ENCODE measurements around the gene SCIN.

The SCIN gene

DNA sequence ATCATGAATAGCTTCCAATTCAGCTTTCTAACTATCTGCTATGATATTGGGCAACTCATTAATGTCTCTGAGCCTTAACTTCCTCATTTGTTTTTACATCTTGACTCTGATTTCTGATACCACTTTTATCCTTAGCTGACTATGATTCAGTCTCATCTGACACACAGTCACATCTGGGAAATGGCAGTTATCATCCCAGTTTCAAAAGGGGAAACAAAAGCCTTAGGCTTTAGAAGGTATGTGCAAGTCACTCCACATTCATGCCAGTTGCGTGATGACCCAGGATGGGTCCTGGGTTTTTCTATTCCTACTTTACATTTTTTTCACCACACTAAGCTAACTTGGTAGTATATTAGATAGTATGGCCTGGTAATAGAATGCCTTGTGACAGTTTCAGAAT, 12.7 kb downstream of the SCIN start:
- Mint-ChIP-seq H3K4me1 (ENCODE audit: low read depth) (no peaks in the 10 kb centered on the region), H3K27ac (no peak overlapping the region), H3K9me3 (no peaks in the 10 kb centered on the region), H3K27me3 (peaks cover 31% of the 10 kb centered on the region), H3K4me3 (no peak overlapping the region), H3K36me3 (ENCODE audit: low read depth) (no peaks in the 10 kb centered on the region)

DNA sequence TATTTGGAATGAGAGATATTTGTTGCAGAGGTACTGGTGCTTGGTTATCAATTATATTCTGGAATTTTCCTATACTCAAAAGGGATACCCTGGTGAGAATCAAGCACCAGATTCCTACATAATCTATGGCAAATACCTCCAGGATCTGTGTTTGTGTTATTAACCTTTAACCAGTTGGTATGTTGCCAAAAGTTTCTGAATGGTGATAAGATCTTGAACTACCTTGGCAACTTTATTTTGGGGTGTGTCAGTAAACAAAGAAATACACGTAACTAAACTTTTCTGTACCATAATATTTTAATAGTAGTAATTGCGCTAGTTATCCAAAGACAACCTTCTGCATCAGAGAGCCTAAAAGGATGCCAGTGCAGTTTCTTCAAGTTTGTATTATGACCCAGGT, 13.4 kb downstream of the SCIN start:
- no peaks in the 10 kb centered on the region for H3K4me1 Mint-ChIP-seq (ENCODE audit: low read depth)
- no peaks in the 10 kb centered on the region for H3K9me3 Mint-ChIP-seq
- no peaks in the 10 kb centered on the region for H3K36me3 Mint-ChIP-seq (ENCODE audit: low read depth)
- peaks cover 27% of the 10 kb centered on the region for H3K27me3 Mint-ChIP-seq
- H3K27ac Mint-ChIP-seq: no peak overlapping the region
- no peak overlapping the region for H3K4me3 Mint-ChIP-seq

DNA sequence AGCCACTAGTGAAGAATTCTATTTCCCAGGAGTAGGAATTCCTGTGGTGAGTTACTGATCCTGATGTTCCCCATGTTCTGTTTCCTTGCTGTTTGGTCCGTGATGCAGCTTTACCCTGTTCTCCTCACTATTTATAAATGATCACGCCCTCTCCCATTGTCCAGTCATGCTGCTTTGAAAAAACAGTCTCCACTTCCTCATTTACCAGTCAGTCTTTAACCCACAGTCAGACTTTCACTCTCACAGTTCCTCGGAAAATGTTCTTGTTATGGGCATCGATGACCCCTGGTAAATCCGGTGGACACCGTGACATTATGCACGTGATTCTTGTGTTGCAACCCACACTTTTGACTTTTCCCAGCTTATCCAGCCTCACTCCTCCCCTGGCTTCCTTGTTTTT, 14.4 kb downstream of the SCIN start:
- Mint-ChIP-seq H3K4me3 (no peak overlapping the region), H3K27ac (no peak overlapping the region), H3K36me3 (ENCODE audit: low read depth) (no peaks in the 10 kb centered on the region), H3K9me3 (no peaks in the 10 kb centered on the region), H3K27me3 (peaks cover 26% of the 10 kb centered on the region), H3K4me1 (ENCODE audit: low read depth) (no peaks in the 10 kb centered on the region)

DNA sequence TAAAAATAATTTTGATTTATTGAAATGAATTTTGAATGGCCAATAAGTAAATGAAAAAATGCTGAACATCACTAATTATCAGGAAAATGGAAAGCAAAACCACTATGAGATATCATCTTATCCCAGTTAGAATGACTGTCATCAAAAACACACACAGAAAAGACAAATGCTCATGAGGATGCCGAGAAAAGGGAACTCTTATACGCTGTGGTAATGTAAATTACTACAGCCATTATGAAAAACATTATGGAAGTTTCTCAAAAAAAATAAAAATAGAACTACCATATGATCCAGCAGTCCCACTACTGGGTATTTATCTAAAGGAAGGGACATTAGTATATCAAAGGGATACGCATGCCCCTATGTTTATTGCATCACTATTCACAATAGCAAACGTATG, 15.8 kb downstream of the SCIN start:
- no peaks in the 10 kb centered on the region for H3K9me3 Mint-ChIP-seq
- H3K4me3 Mint-ChIP-seq: no peak overlapping the region
- no peak overlapping the region for H3K27ac Mint-ChIP-seq
- peaks cover 22% of the 10 kb centered on the region for H3K27me3 Mint-ChIP-seq
- H3K4me1 Mint-ChIP-seq (ENCODE audit: low read depth): no peaks in the 10 kb centered on the region
- no peaks in the 10 kb centered on the region for H3K36me3 Mint-ChIP-seq (ENCODE audit: low read depth)

DNA sequence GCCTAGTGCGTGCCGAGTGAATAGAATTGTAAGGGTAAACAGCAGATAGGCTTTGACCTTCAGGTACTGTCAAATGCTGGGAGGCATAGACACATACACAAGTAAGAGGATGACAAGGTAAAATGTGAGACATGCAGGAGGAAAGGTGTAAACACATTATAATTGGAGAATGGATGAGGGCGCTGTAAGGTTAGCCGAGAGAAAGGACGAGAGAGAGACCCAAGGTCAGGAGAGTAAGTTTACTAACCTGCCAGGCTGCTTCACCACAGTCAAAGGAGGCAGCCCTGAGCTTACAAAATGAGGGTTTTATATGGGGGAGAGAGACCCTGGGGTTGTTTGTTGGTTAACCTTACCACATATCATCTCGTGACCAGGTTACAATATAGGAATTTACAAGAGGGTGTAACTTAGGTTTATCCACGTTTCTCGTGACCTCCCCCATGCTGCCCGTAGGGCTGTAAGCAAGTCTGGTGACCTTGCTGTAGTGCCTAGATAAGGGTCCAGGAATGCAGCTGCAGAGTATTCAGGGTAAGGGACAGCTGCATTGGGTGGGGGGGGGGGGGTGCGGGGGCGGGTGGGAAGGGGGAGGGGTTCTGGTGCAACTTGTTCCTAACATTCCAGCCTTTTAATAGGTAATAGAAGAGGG, 17.9 kb downstream of the SCIN start:
- no peak overlapping the region for H3K4me3 Mint-ChIP-seq
- no peaks in the 10 kb centered on the region for H3K4me1 Mint-ChIP-seq (ENCODE audit: low read depth)
- peaks cover 15% of the 10 kb centered on the region for H3K27me3 Mint-ChIP-seq
- H3K9me3 Mint-ChIP-seq: no peaks in the 10 kb centered on the region
- no peak overlapping the region for H3K27ac Mint-ChIP-seq
- no peaks in the 10 kb centered on the region for H3K36me3 Mint-ChIP-seq (ENCODE audit: low read depth)

DNA sequence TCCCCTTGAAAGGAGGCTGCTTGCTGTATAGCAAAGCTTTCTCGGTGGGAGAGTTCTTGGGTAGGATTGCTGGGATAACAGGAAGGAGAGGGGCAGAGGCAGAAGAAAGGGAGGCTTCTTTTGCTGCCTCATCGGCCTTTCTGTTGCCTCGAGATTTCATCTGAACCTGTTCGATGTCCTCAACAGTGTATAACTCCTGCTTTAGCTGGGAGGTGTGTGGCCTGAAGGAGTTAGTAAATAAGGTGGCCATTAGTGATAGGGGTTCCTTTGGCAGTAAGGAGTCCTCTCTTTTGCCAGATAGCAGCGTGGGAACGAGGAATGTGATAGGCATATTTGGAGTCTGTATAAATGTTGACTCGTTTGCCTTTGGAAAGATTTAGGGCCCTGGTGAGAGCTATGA, 20.0 kb downstream of the SCIN start:
- no peaks in the 10 kb centered on the region for H3K9me3 Mint-ChIP-seq
- no peaks in the 10 kb centered on the region for H3K36me3 Mint-ChIP-seq (ENCODE audit: low read depth)
- H3K4me1 Mint-ChIP-seq (ENCODE audit: low read depth): no peaks in the 10 kb centered on the region
- peaks cover 7% of the 10 kb centered on the region for H3K27me3 Mint-ChIP-seq
- no peak overlapping the region for H3K27ac Mint-ChIP-seq
- no peak overlapping the region for H3K4me3 Mint-ChIP-seq

DNA sequence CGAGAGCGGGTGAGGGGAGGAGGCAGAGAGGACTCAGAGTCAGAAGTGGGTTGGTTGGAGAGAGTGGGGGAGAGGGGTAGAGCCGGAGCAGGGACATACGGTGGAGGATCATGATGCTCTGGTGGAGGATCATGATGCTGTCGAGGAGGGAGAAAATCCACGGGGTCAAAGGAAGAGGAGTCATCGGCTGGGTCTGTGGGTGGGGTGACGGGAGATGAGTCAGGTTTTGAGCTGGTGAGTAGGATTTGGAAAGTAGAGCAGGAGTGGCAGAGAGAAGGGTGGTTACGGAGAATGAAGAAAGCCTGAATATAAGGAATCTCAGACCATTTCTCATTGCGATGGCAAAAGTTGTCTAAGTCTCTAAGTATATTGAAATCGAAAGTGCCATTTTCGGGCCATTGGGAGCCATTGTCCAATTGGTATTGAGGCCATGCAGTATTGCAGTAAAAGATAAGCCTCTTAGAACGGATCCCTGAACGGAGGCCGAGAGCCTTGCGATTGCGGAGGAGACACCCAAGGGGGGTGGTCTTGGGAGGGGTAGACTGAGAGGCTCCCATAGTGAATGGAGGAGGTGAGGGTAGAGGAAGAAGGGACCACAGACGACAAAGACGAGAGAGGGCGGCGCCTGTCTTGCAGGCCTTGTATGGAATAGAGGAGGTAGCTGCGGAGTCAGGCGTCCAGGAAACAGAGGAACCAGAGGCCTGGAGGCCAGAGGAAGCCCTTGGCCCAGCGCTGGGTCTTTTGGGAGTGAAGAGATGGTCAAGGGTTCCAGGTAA, 23.8 kb downstream of the SCIN start:
- no peak overlapping the region for H3K4me3 Mint-ChIP-seq
- H3K27me3 Mint-ChIP-seq: no peaks in the 10 kb centered on the region
- no peaks in the 10 kb centered on the region for H3K9me3 Mint-ChIP-seq
- no peaks in the 10 kb centered on the region for H3K36me3 Mint-ChIP-seq (ENCODE audit: low read depth)
- no peaks in the 10 kb centered on the region for H3K4me1 Mint-ChIP-seq (ENCODE audit: low read depth)
- H3K27ac Mint-ChIP-seq: no peak overlapping the region

DNA sequence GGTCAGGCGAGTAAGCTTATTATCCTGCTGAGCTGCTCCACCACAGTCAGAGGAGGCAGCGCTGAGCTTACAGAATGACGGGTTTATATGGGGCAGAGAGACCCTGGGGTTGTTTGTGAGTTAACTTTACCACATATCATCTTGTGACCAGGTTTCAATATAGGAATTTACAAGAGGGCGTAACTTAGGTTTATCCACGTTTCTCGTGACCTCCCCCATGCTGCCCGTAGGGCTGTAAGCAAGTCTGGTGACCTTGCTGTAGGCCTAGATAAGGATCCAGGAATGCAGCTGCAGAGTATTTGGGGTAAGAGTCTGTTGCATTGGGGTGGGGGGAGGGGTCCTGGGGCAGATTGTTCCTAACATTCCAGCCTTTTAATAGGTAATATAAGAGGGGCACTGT, 24.6 kb downstream of the SCIN start:
- Mint-ChIP-seq H3K4me3 (no peak overlapping the region), H3K27me3 (peaks cover 6% of the 10 kb centered on the region), H3K9me3 (no peaks in the 10 kb centered on the region), H3K27ac (no peak overlapping the region), H3K36me3 (ENCODE audit: low read depth) (no peaks in the 10 kb centered on the region), H3K4me1 (ENCODE audit: low read depth) (no peaks in the 10 kb centered on the region)

DNA sequence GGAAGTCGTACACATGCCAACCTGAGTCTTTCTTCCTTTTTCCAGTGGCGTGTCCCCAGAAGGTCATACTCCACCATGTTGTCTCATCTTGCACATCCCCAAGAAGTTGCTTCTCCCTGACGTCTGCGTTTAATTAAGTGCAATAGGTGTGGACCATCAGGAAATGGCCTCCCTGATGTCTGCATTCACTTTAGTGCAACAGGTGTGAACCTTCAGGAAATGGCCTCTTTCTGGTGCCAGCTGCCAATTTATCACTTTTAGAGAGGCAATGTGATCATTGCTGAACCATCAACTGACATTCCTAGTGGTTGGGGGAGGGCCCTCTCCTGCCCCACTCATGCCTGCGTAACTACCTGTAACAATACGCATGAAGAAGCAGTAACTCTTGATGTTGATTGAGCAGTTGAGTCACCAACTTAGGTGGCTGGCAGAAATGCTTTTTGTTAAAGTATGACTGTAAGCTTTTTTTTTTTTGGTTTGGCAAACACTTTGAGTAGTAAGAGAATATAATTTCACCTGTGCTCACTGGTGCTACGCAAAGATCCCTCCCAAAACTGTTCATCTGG, 25.8 kb downstream of the SCIN start:
- H3K4me3 Mint-ChIP-seq: no peak overlapping the region
- H3K36me3 Mint-ChIP-seq (ENCODE audit: low read depth): no peaks in the 10 kb centered on the region
- no peaks in the 10 kb centered on the region for H3K4me1 Mint-ChIP-seq (ENCODE audit: low read depth)
- no peaks in the 10 kb centered on the region for H3K9me3 Mint-ChIP-seq
- peaks cover 6% of the 10 kb centered on the region for H3K27me3 Mint-ChIP-seq
- H3K27ac Mint-ChIP-seq: no peak overlapping the region

DNA sequence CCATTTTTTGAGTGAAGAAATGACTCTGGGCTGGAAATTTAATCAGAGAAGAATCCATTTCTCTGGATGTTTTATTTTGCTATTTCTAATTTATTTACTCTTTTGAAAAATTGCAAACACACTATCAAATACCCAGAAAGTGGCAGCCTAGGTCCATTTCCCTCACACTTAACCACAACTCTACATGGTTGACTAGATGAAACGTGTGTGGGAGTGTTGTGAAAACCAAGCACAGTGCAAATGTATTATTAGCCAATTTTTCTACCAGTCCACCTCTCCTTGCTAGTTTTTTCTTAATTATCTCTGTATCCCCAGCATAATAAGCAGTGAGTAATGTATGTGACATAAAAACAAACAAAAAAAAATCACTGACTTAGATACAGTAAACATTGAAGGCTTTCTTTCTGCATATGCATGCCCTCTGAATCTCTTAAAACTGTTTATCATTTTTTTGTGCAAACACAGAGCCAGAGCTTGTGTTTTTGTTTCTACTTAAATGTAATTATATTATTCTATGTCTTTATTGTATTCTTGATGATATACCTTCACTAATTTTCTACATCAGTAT, 30.9 kb downstream of the SCIN start:
- Mint-ChIP-seq H3K27ac (no peak overlapping the region), H3K27me3 (peaks cover 6% of the 10 kb centered on the region), H3K9me3 (peaks cover 10% of the 10 kb centered on the region), H3K4me3 (no peak overlapping the region), H3K4me1 (ENCODE audit: low read depth) (no peaks in the 10 kb centered on the region), H3K36me3 (ENCODE audit: low read depth) (no peaks in the 10 kb centered on the region)

DNA sequence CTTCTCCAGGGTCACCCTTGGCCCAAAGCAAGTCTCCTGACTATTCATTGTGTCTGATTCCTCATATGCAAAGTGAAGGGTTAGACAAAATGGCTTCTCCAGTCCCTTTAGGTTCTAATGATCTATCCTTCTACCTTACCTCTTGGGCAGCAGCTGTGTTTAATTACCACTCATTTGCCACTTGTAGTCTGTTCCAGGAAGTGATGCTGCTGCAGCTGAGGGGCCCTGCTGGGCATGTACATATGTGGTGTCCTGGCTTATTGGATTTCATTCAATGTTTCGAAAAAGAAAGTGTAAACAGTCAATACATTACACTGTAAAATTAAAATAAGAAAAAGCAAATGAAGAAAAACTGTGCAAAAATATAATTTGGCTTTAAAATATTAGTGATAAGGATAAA, 36.6 kb downstream of the SCIN start:
- peaks cover 3% of the 10 kb centered on the region for H3K27me3 Mint-ChIP-seq
- H3K4me1 Mint-ChIP-seq (ENCODE audit: low read depth): no peaks in the 10 kb centered on the region
- no peaks in the 10 kb centered on the region for H3K36me3 Mint-ChIP-seq (ENCODE audit: low read depth)
- H3K4me3 Mint-ChIP-seq: no peak overlapping the region
- peaks cover 4% of the 10 kb centered on the region for H3K9me3 Mint-ChIP-seq
- no peak overlapping the region for H3K27ac Mint-ChIP-seq

DNA sequence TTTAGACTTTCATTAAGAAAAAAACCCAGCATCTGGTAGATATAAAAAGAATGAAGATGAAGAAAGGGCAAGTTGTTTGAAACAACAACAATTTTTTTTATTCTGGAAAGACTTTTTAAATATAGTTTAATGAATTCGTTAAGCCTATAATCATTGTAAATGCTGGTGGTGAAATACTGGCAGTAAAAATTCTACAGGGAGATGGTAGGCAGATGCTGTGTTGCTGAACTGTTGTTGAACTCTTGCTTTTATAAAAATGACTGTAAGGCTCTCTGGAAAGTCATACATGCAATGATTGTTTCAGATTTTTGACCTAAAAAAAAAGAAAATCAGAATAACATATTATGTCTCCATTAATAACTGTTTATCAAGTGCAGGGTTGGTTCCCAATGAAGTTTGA, 39.0 kb downstream of the SCIN start:
- Mint-ChIP-seq H3K9me3 (no peaks in the 10 kb centered on the region), H3K27ac (no peak overlapping the region), H3K4me3 (no peak overlapping the region), H3K27me3 (peaks cover 10% of the 10 kb centered on the region), H3K36me3 (ENCODE audit: low read depth) (no peaks in the 10 kb centered on the region), H3K4me1 (ENCODE audit: low read depth) (no peaks in the 10 kb centered on the region)

DNA sequence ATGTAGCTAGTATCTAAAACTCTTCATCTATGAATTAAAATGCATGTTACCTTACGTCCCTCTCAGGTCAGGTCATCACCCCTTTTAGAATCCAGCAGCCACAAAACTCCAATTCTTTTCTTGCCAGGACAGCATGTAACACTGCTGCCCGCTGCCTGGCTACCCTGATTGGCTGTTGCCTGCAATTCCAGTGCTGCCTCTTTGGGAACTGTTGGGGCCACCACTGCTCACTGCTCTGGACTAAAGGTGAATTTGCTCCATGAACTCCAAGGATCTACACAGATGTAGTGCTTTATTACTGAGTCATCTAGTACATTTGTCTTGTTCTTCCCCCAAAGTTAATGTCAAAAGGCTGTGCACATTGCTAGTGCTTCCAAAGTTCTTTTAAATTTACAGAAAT, 40.4 kb downstream of the SCIN start:
- H3K4me3 Mint-ChIP-seq: no peak overlapping the region
- H3K4me1 Mint-ChIP-seq (ENCODE audit: low read depth): no peaks in the 10 kb centered on the region
- no peak overlapping the region for H3K27ac Mint-ChIP-seq
- H3K27me3 Mint-ChIP-seq: peaks cover 10% of the 10 kb centered on the region
- H3K9me3 Mint-ChIP-seq: no peaks in the 10 kb centered on the region
- no peaks in the 10 kb centered on the region for H3K36me3 Mint-ChIP-seq (ENCODE audit: low read depth)

DNA sequence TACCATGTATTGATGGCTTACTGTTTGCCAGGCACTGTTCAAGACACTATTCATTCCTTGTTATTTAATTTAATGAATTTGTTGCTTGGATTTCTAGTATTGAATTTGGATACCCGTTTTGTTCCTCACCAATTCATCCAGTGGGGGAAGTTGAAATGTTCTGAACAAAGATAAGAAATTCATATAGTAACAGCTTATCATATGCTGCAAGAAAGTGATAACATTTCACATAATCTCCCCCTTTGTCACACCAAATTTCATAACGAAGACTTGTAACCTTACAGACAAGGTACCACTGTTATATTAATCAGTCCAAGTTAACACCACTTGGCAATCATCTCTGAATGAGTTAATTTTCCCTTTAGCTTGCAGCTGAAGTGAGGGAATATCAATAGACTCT, 42.1 kb downstream of the SCIN start:
- Mint-ChIP-seq H3K9me3 (no peaks in the 10 kb centered on the region), H3K27me3 (peaks cover 10% of the 10 kb centered on the region), H3K27ac (no peak overlapping the region), H3K4me1 (ENCODE audit: low read depth) (no peaks in the 10 kb centered on the region), H3K36me3 (ENCODE audit: low read depth) (no peaks in the 10 kb centered on the region), H3K4me3 (no peak overlapping the region)

DNA sequence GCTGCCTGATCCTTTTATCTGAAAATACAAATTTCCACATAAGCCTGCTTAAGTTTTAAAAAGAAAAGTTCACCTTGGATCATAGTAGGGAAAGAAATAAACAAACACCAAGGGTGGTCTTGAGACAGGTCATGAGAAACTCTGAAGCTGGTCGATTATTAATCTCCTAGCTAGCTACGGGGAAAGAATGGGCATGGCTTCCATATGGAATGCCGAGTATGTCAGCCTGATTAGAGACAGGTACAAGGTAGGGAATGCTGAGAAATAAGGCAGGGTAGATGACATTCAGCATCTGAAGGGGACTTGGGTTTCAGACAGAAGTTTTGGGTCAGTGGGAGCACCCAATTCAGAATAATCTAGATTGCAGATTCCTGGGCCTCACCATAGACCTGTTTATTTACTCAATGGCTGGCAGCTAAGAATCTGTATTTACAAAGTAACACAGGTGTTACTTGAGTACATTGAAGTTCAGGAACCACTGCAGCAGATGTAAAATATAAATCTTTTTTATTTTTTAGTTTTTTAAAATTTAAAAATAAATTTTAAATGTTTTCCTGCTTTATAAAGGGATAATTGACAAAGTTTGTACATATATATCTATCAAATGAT, 49.0 kb downstream of the SCIN start:
- H3K27me3 Mint-ChIP-seq: no peaks in the 10 kb centered on the region
- H3K4me3 Mint-ChIP-seq: no peak overlapping the region
- H3K4me1 Mint-ChIP-seq (ENCODE audit: low read depth): no peaks in the 10 kb centered on the region
- H3K36me3 Mint-ChIP-seq (ENCODE audit: low read depth): no peaks in the 10 kb centered on the region
- no peaks in the 10 kb centered on the region for H3K9me3 Mint-ChIP-seq
- H3K27ac Mint-ChIP-seq: no peak overlapping the region

Measured in stimulated activated naive CD8-positive, alpha-beta T cell treated with anti-CD3 and anti-CD28 coated beads, Interleukin-15, Interleukin-2, amounts not matched to agents 100 ng/mL and 50 ng/mL, for 24 hours (primary cell).